GM12878 (cell line): ENCODE measurements around the gene PTGIS. TPM values are rescaled to one million over a fixed set of nuclear protein-coding genes. Genes with fewer than 3 reads are reported as not detected.

Source experiments
- ATAC-seq: fragments of 200-7000 bp; cut with Tn5 transposase; 3 replicates; pipeline ENCODE4 v1.9.1; 2020; ENCODE audit warnings: mild to moderate bottlenecking, moderate library complexity
- BruUV-seq: library from RNA; stranded (reverse); fragments of 400-500 nt; replicated peaks from 2 replicates; lab custom pipeline; 2021; lab: Mats Ljungman, UMichigan
- CTCF ChIA-PET: fragments of 300-600 bp; sonication (Branson Sonifier 250); formaldehyde crosslinking; extraction: SDS; loops from one replicate; lab custom pipeline; 2021; ENCODE audit warnings: inconsistent platforms; lab: Yijun Ruan, JAX
- POLR2A ChIA-PET: fragments of 350-600 bp; formaldehyde crosslinking; extraction: SDS; loops from one replicate; lab custom pipeline; 2021; ENCODE audit warnings: inconsistent platforms; lab: Charles Lee
- RAD21 ChIA-PET: fragments of 300-600 bp; sonication (Branson Sonifier 250); formaldehyde crosslinking; loops from one replicate; lab custom pipeline; 2023; ENCODE audit warnings: antibody characterized with exemption; ENCODE audit not compliant: unreplicated experiment; lab: Charles Lee
- SMC1A ChIA-PET: fragments of 300-600 bp; sonication (Branson Sonifier 250); formaldehyde crosslinking; loops from one replicate; lab custom pipeline; 2023; ENCODE audit not compliant: unreplicated experiment, uncharacterized antibody; lab: Charles Lee
- DNase-seq: peaks from one replicate; pipeline ENCODE4 v3.0.0-alpha.2; 2011; ENCODE audit warnings: low read depth, low spot score
- FAIRE-seq: peaks from 3 replicates; lab custom pipeline; 2011; peaks lifted over from hg19 to GRCh38; lab: Jason Lieb, UNC
- H2AFZ ChIP-seq: 2 replicates; pipeline ENCODE4 v1.6.0; 2011; ENCODE audit warnings: low read depth, low read length, control low read depth; ENCODE audit not compliant: control insufficient read depth
- H3K27ac ChIP-seq: 2 replicates; pipeline ENCODE4 v1.5.1; 2011; ENCODE audit warnings: control low read depth; ENCODE audit not compliant: control insufficient read depth, insufficient read depth
- H3K27me3 ChIP-seq, 2 experiments: replicated peaks in 1 of 2; 2 replicates each; pipeline versions ENCODE4 v1.6.0 to v1.6.1; 2011; ENCODE audit warnings: low read length in 1 of 2; ENCODE audit not compliant: control insufficient read depth in 2 of 2, insufficient read depth in 2 of 2
- H3K36me3 ChIP-seq, 2 experiments: 2 replicates each; pipeline ENCODE4 v1.5.1; 2011; ENCODE audit warnings: low read length in 1 of 2; ENCODE audit not compliant: control insufficient read depth in 2 of 2, insufficient read depth in 2 of 2
- H3K4me1 ChIP-seq: 2 replicates; pipeline ENCODE4 v1.6.1; 2011; ENCODE audit warnings: mild to moderate bottlenecking, low read length, moderate library complexity, mixed read lengths; ENCODE audit not compliant: control insufficient read depth, insufficient read depth
- H3K4me2 ChIP-seq: 2 replicates; pipeline ENCODE4 v1.6.0; 2011; ENCODE audit warnings: control low read depth; ENCODE audit not compliant: control insufficient read depth, insufficient read depth
- H3K4me3 ChIP-seq: fragments of 200-600 bp; sonication (generic); 2 replicates; pipeline ENCODE4 v1.5.1; 2016
- H3K79me2 ChIP-seq: 2 replicates; pipeline ENCODE4 v1.6.0; 2011; ENCODE audit warnings: low read length; ENCODE audit not compliant: control insufficient read depth, insufficient read depth
- H3K9ac ChIP-seq: 2 replicates; pipeline ENCODE4 v1.8.0; 2011; ENCODE audit warnings: low read length, control low read depth, mixed read lengths; ENCODE audit not compliant: control insufficient read depth, insufficient read depth
- H3K9me3 ChIP-seq: replicated peaks from 3 replicates; pipeline ENCODE4 v1.5.1; 2011; ENCODE audit warnings: mild to moderate bottlenecking, low read length; ENCODE audit not compliant: control insufficient read depth, insufficient read depth
- H4K20me1 ChIP-seq: 2 replicates; pipeline ENCODE4 v1.6.0; 2011; ENCODE audit not compliant: control insufficient read depth, insufficient read depth
- ASH2L ChIP-seq: fragments of 300-600, 200-600 bp; sonication (generic); IDR thresholded peaks from 2 replicates; pipeline ENCODE4 v1.6.1; 2017; ENCODE audit warnings: low read depth, mild to moderate bottlenecking, borderline replicate concordance
- BHLHE40 ChIP-seq, 2 experiments: fragments of 450-650 bp in 1 of 2; IDR thresholded peaks; 2 replicates each; pipeline ENCODE4 v1.6.1; 2011 to 2017; ENCODE audit warnings: low read depth in 2 of 2, borderline replicate concordance in 1 of 2, improper control_type of control experiment in 1 of 2, low read length in 1 of 2, mild to moderate bottlenecking in 1 of 2
- BMI1 ChIP-seq: fragments of 450-650 bp; IDR thresholded peaks from 2 replicates; pipeline ENCODE4 v1.6.1; 2016; ENCODE audit warnings: mild to moderate bottlenecking, moderate library complexity, borderline replicate concordance
- IRF4 ChIP-seq: IDR thresholded peaks from 2 replicates; pipeline ENCODE4 v1.6.1; 2011; ENCODE audit warnings: low read depth, low read length
- KDM1A ChIP-seq: fragments of 200-600 bp; sonication (generic); IDR thresholded peaks from 2 replicates; pipeline ENCODE4 v1.6.1; 2016; ENCODE audit warnings: borderline replicate concordance
- PAX5 ChIP-seq: IDR thresholded peaks from 2 replicates; pipeline ENCODE4 v1.6.1; 2011; ENCODE audit warnings: low read depth, low read length, borderline replicate concordance
- TCF7 ChIP-seq: IDR thresholded peaks from 2 replicates; pipeline ENCODE4 v1.6.1; 2014; ENCODE audit warnings: antibody characterized with exemption, borderline replicate concordance
- ZNF687 ChIP-seq: fragments of 450-650 bp; IDR thresholded peaks from 2 replicates; pipeline ENCODE4 v1.6.1; 2017; ENCODE audit warnings: mild to moderate bottlenecking, moderate library complexity
- WGBS: methylation state at CpG from one replicate; pipeline ENCODE4 v1.1.6; 2016; ENCODE audit warnings: low lambda C conversion rate; ENCODE audit not compliant: insufficient replicate concordance, insufficient coverage; ENCODE audit errors: missing lambda C conversion rate; 5-methylcytosine and 5-hydroxymethylcytosine counted together
- in situ Hi-C: fragments of 300-500 bp; cut with MboI; formaldehyde crosslinking; loops from 9 replicates; pipeline ENCODE4 v1.14.3; 2018; ENCODE audit warnings: mixed read lengths
- intact Hi-C: fragments of 100-400 bp; cut with micrococcal nuclease; formaldehyde crosslinking; loops from one replicate; pipeline ENCODE4 v1.14.2; 2022; ENCODE audit not compliant: unreplicated experiment
- polyA plus RNA-seq, 11 experiments: library from polyadenylated mRNA; depleted of rRNA in 4 of 11; unstranded in 6 of 11; stranded (reverse) in 5 of 11; fragments of >200 nt; fragmentation: Nextera tagmentation in 4 of 11; fragmentation: Illumina TruSeq in 1 of 11; extraction: Ambion mirVana in 4 of 11; extraction: Trizol in 1 of 11; gene quantifications; 1 replicate in 1 of 11; 2 replicates in 10 of 11; pipeline versions ENCODE4 v1.2.1 to v1.2.3, GENCODE V29; 2011 to 2016; ENCODE audit warnings: inconsistent platforms in 2 of 11, missing spikeins in 2 of 11, low read depth in 1 of 11
- total RNA-seq, 4 experiments: library from RNA; depleted of rRNA in 3 of 4; stranded (reverse); fragments of >200 nt in 3 of 4; fragmentation: Illumina TruSeq in 1 of 4; extraction: Trizol in 1 of 4; gene quantifications; 2 replicates each; pipeline versions ENCODE4 v1.2.1 to v1.2.3, GENCODE V29; 2013 to 2021
- TF ChIP-seq, protein P1 (sequence below): fragments of 450-650 bp; formaldehyde crosslinking; IDR thresholded peaks from 2 replicates; pipeline ENCODE4 v1.4.0; 2022; ENCODE audit warnings: mild to moderate bottlenecking, moderate library complexity
- TF ChIP-seq, protein P2 (sequence below): fragments of 450-650 bp; IDR thresholded peaks from 2 replicates; pipeline ENCODE4 v1.6.1; 2017; ENCODE audit warnings: mild to moderate bottlenecking

Gene PTGIS
- total and polyA plus RNA-seq, 10 of the 15 experiments (the other 5 are each of a cell fraction or from before 2014, with no cell fraction given), result 0.10 TPM; not detected in 9

- TF ChIP-seq, protein P1, sequence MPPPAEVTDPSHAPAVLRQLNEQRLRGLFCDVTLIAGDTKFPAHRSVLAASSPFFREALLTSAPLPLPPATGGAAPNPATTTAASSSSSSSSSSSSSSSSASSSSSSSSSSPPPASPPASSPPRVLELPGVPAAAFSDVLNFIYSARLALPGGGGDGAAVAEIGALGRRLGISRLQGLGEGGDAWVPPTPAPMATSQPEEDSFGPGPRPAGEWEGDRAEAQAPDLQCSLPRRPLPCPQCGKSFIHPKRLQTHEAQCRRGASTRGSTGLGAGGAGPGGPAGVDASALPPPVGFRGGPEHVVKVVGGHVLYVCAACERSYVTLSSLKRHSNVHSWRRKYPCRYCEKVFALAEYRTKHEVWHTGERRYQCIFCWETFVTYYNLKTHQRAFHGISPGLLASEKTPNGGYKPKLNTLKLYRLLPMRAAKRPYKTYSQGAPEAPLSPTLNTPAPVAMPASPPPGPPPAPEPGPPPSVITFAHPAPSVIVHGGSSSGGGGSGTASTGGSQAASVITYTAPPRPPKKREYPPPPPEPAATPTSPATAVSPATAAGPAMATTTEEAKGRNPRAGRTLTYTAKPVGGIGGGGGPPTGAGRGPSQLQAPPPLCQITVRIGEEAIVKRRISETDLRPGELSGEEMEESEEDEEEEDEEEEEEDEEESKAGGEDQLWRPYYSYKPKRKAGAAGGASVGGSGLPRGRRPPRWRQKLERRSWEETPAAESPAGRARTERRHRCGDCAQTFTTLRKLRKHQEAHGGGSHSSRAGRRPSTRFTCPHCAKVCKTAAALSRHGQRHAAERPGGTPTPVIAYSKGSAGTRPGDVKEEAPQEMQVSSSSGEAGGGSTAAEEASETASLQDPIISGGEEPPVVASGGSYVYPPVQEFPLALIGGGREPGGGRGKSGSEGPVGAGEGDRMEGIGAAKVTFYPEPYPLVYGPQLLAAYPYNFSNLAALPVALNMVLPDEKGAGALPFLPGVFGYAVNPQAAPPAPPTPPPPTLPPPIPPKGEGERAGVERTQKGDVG (CRISPR knock-in tag), result no peak
- no peak for TF ChIP-seq ZNF687
Observed at GRCh38 chr20:49571553-49571835, 3.6 kb upstream of the PTGIS start (continued).

DNA sequence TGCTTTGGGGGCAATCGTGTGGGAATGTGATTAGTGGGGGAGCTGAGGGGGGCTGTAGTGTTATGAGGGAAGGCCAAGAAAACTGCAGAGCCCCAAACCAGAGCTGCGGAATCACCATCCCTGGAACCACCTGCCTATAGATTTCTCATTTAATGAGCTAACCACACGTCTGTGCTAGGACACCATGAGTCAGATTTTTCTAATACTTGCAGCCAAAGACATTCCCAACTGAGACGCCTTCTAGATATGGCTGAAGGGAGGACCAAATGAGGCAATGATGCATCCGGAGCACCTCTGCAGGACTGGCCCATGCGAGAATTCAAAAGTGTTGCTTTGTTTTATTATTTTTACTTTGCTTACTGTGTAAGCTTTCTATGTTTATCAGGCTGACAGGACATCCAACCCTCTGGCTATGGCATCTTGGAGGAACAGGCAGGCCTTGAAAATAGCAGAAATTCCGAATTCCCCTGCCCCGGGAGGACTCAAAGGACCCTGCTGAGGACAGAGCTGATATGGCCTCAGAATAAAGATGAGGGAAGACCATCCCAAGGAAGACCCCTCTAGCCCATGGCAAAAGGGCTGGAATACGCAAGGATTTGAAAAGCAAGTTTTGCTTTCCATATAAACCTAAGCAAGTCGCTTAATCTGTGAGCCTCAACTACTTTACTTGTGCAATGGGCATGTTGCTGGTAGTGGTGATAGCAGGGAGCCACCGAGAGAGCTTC is 3.1 kb upstream of the PTGIS start:
- in situ Hi-C loops (no loop called here), intact Hi-C loops (no loop called here)
- Histone ChIP-seq H3K4me2 (no peak overlapping the region), H2AFZ (no peak overlapping the region), H4K20me1 (no peaks in the 10 kb centered on the region), H3K4me3 (no peak overlapping the region), H3K9me3 (no peaks in the 10 kb centered on the region), H3K9ac (no peak overlapping the region), H3K36me3 (no peaks in the 10 kb centered on the region), H3K27me3 (peaks cover 2 to 13% of the 10 kb centered on the region in 2 experiments; a peak in 3 of 4 replicates), H3K27ac (no peak overlapping the region), H3K4me1 (peaks cover 4% of the 10 kb centered on the region), H3K79me2 (no peaks in the 10 kb centered on the region)
- POLR2A ChIA-PET, result no interaction called here
- SMC1A ChIA-PET, result interaction anchor here (0.8 kb wide), 1 partner anchor 38 kb away, joined by 3 read pairs; no protein-coding TSS in a partner anchor
- WGBS, result 28% methylated on average over 11 of the region's 11 CpGs
- RAD21 ChIA-PET, result no interaction called here
- no peak for ATAC-seq
- CTCF ChIA-PET, result interaction anchor here (0.6 to 0.7 kb wide), 2 partner anchors 12 to 1463 kb away, joined by 3 read pairs; no protein-coding TSS in a partner anchor
- BruUV-seq, result no TSS peak
- no peak for DNase-seq
- FAIRE-seq, result no peak
- TF ChIP-seq KDM1A (no peak), TCF7 (no peak), BHLHE40 (IDR thresholded peaks at IDR 0.05; ENCODE audit: borderline replicate concordance in 1 of 2, low read depth in 2 of 2, low read length in 1 of 2) (no peak), PAX5 (no peak), ASH2L (no peak), BMI1 (no peak), IRF4 (no peak)
- TF ChIP-seq, protein P2, sequence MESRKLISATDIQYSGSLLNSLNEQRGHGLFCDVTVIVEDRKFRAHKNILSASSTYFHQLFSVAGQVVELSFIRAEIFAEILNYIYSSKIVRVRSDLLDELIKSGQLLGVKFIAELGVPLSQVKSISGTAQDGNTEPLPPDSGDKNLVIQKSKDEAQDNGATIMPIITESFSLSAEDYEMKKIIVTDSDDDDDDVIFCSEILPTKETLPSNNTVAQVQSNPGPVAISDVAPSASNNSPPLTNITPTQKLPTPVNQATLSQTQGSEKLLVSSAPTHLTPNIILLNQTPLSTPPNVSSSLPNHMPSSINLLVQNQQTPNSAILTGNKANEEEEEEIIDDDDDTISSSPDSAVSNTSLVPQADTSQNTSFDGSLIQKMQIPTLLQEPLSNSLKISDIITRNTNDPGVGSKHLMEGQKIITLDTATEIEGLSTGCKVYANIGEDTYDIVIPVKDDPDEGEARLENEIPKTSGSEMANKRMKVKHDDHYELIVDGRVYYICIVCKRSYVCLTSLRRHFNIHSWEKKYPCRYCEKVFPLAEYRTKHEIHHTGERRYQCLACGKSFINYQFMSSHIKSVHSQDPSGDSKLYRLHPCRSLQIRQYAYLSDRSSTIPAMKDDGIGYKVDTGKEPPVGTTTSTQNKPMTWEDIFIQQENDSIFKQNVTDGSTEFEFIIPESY, result no peak
